ENCODE measurements around the gene UBE2L3. TPM values are rescaled to one million over a fixed set of nuclear protein-coding genes. Genes with fewer than 3 reads are reported as not detected.

The UBE2L3 gene
- total RNA-seq, 4 donors from 2014 or later, result 28.0 to 42.4 (median 40.5) TPM

GRCh38 chr22:21632237-21632895, 64.9 kb downstream of the UBE2L3 start, which contains the start of gene CCDC116:
Gene CCDC116, plus strand, starts transcription at chr22:21632760. Its CDS starts 422 bp downstream, at chr22:21633182.
- intact Hi-C loops (cut with DNase I; ENCODE audit: low total_unique reads), result no loop called here
- TF ChIP-seq, protein P1, sequence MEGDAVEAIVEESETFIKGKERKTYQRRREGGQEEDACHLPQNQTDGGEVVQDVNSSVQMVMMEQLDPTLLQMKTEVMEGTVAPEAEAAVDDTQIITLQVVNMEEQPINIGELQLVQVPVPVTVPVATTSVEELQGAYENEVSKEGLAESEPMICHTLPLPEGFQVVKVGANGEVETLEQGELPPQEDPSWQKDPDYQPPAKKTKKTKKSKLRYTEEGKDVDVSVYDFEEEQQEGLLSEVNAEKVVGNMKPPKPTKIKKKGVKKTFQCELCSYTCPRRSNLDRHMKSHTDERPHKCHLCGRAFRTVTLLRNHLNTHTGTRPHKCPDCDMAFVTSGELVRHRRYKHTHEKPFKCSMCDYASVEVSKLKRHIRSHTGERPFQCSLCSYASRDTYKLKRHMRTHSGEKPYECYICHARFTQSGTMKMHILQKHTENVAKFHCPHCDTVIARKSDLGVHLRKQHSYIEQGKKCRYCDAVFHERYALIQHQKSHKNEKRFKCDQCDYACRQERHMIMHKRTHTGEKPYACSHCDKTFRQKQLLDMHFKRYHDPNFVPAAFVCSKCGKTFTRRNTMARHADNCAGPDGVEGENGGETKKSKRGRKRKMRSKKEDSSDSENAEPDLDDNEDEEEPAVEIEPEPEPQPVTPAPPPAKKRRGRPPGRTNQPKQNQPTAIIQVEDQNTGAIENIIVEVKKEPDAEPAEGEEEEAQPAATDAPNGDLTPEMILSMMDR (IDR thresholded peaks at IDR 0.05), result no peak
- no peak for TF ChIP-seq POLR2A (IDR thresholded peaks at IDR 0.05)
- no peak for DNase-seq (ENCODE audit: low spot score in 2 of 2)
- no peak within 1 kb of the TSS for H3K4me3 ChIP-seq (ENCODE audit: low read depth, poor library complexity, severe bottlenecking)
- 81 to 85% methylated on average over 27 of the region's 27 CpGs for WGBS, 2 donors

GRCh38 chr22:21632931-21633330, 65.4 kb downstream of the UBE2L3 start:
- no peak overlapping the region for H3K4me3 ChIP-seq (ENCODE audit: low read depth, poor library complexity, severe bottlenecking)
- intact Hi-C loops (cut with DNase I; ENCODE audit: low total_unique reads), result no loop called here
- TF ChIP-seq, protein P1 (IDR thresholded peaks at IDR 0.05), result no peak
- no peak for TF ChIP-seq POLR2A (IDR thresholded peaks at IDR 0.05)
- no peak for DNase-seq (ENCODE audit: low spot score in 2 of 2)
- 94 to 96% methylated on average over 18 of the region's 18 CpGs for WGBS, 2 donors

GRCh38 chr22:21633481-21633880, 66.0 kb downstream of the UBE2L3 start:
- WGBS, 2 donors, result 73 to 82% methylated on average over 4 of the region's 4 CpGs

DNA sequence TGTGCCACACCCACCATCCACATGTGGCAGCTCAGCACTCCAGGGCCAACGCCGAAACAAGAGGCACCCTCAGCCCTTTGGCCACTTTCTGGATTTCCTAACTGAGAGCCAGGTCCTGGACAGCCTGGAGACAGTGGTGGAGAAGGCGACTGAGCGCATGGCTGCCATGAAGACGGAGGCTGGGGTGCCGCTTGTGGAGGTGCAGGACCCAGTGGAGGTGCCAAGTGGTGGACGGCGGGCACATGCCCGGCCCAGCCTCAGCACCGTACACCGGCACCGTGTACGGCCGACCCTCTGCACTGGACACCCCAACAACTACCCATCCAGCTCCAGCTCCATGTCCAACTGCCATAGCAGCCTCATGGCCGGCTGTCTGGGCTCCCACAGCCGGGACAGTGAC, 66.6 kb downstream of the UBE2L3 start:
- no peak for TF ChIP-seq POLR2A (IDR thresholded peaks at IDR 0.05)
- TF ChIP-seq, protein P1 (IDR thresholded peaks at IDR 0.05), result no peak
- DNase-seq (ENCODE audit: low spot score in 2 of 2), result no peak
- WGBS, 2 donors, result 94 to 96% methylated on average over 14 to 16 of the region's 16 CpGs
- no peak overlapping the region for H3K4me3 ChIP-seq (ENCODE audit: low read depth, poor library complexity, severe bottlenecking)
- intact Hi-C loops (cut with DNase I; ENCODE audit: low total_unique reads), result no loop called here

More at GRCh38 chr22:21633481-21633880, 66.0 kb downstream of the UBE2L3 start:
- DNase-seq (ENCODE audit: low spot score in 2 of 2), result no peak
- no peak for TF ChIP-seq POLR2A (IDR thresholded peaks at IDR 0.05)
- TF ChIP-seq, protein P1 (IDR thresholded peaks at IDR 0.05), result no peak
- intact Hi-C loops (cut with DNase I; ENCODE audit: low total_unique reads), result no loop called here
- no peak overlapping the region for H3K4me3 ChIP-seq (ENCODE audit: low read depth, poor library complexity, severe bottlenecking)

DNA sequence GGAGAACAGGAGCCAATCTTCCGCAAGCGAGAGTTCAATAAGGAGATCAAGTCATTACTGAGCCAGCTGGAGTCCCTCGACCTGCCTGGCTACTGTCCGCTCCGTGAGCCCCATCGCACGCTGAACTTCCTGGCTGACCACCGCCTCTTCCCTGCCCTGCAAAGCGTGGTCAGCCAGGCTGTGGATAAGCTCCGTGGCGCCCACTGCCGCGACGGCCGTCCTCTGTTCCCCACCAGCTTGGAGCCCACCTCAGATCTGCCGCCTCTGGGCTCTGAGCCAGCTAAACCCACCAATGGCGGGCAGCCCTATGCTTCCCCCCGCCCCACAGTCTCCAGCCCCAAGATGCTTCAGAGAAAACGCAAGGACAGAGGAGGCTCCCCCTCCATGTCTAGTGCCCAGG, 67.3 kb downstream of the UBE2L3 start:
- intact Hi-C loops (cut with DNase I; ENCODE audit: low total_unique reads), result no loop called here
- WGBS, 2 donors, result 87 to 92% methylated on average over 19 of the region's 19 CpGs
- no peak overlapping the region for H3K4me3 ChIP-seq (ENCODE audit: low read depth, poor library complexity, severe bottlenecking)
- DNase-seq (ENCODE audit: low spot score in 2 of 2), result no peak
- TF ChIP-seq, protein P1 (IDR thresholded peaks at IDR 0.05), result no peak
- TF ChIP-seq POLR2A (IDR thresholded peaks at IDR 0.05), result no peak
